ENCODE measurements around the gene IRF8.

Gene IRF8

DNA sequence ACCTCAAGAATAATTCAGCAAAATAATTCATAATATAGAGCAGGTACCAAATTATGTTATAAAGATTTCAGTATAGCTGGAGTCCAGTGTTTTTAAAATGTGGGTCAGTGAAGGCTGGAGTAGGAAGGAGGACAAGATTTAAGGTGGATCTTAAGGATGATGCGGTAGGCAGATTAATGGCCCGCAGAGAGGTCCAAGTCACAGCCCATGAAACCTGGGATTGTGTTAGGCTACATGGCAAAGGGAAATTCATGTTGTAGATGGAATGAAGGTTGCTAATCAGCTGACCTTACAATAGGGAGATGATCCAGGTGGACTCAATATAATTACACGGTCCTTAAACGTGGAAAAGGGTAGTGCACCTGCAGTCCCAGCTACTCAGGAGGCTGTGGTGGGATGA lies 6.2 kb upstream of the IRF8 start:
- no peak overlapping the region for H3K27ac ChIP-seq (ENCODE audit: low read length)

DNA sequence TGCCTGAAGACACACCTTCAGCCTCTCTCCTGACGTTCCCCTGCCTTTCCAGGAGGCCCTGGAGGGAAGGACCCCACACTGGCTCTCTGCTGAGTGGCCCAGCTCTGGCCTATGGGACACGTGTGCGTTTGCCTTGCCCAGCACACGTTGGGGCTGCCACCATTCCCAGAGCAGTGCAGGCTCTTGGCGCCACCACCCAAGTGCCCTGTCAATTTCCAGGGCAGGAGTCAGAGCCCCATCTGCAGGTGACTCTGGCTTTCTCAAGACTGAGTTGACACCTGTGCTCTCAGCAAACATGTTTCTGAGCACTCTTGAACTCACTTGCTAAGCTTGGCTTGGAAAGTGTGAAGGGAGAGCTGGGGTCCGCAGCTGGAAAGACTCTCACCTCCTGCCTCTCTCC lies 4.7 kb upstream of the IRF8 start:
- Histone ChIP-seq H3K36me3 (ENCODE audit: insufficient read depth, low read length) (no peaks in the 10 kb centered on the region), H3K4me2 (ENCODE audit: insufficient read depth, low read length) (no peak overlapping the region), H3K4me1 (ENCODE audit: insufficient read depth, low read length) (no peaks in the 10 kb centered on the region), H3K27me3 (ENCODE audit: insufficient read depth, low read length, poor library complexity) (peaks cover 18% of the 10 kb centered on the region), H3K9me3 (ENCODE audit: insufficient read depth, low read length, severe bottlenecking) (no peaks in the 10 kb centered on the region), H2AFZ (ENCODE audit: low read depth, low read length) (no peak overlapping the region), H3K27ac (ENCODE audit: low read length) (no peak overlapping the region), H3K79me2 (ENCODE audit: insufficient read depth, low read length) (no peaks in the 10 kb centered on the region), H4K20me1 (ENCODE audit: insufficient read depth, low read length) (no peaks in the 10 kb centered on the region), H3K4me3 (ENCODE audit: low read depth in 1 of 2, low read length in 2 of 2) (no peak overlapping the region), H3K9ac (ENCODE audit: low read depth, low read length) (no peak overlapping the region)
- ATAC-seq (ENCODE audit: insufficient read depth, low read depth): no peak
- no peak for TF ChIP-seq EZH2 (IDR thresholded peaks at IDR 0.05; ENCODE audit: borderline replicate concordance, low read depth, low read length, severe bottlenecking)
- TF ChIP-seq, protein P1, sequence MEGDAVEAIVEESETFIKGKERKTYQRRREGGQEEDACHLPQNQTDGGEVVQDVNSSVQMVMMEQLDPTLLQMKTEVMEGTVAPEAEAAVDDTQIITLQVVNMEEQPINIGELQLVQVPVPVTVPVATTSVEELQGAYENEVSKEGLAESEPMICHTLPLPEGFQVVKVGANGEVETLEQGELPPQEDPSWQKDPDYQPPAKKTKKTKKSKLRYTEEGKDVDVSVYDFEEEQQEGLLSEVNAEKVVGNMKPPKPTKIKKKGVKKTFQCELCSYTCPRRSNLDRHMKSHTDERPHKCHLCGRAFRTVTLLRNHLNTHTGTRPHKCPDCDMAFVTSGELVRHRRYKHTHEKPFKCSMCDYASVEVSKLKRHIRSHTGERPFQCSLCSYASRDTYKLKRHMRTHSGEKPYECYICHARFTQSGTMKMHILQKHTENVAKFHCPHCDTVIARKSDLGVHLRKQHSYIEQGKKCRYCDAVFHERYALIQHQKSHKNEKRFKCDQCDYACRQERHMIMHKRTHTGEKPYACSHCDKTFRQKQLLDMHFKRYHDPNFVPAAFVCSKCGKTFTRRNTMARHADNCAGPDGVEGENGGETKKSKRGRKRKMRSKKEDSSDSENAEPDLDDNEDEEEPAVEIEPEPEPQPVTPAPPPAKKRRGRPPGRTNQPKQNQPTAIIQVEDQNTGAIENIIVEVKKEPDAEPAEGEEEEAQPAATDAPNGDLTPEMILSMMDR (IDR thresholded peaks at IDR 0.05; ENCODE audit: borderline replicate concordance, extremely low read depth, low read length, poor library complexity, severe bottlenecking): no peak
- DNase-seq: no peak

More for the DNA sequence above, 6.2 kb upstream of the IRF8 start:
- Histone ChIP-seq H3K79me2 (ENCODE audit: insufficient read depth, low read length) (no peaks in the 10 kb centered on the region), H3K9ac (ENCODE audit: low read depth, low read length) (no peak overlapping the region), H3K4me2 (ENCODE audit: insufficient read depth, low read length) (no peak overlapping the region), H3K9me3 (ENCODE audit: insufficient read depth, low read length, severe bottlenecking) (no peaks in the 10 kb centered on the region), H3K36me3 (ENCODE audit: insufficient read depth, low read length) (no peaks in the 10 kb centered on the region), H3K27me3 (ENCODE audit: insufficient read depth, low read length, poor library complexity) (peaks cover 24% of the 10 kb centered on the region), H4K20me1 (ENCODE audit: insufficient read depth, low read length) (no peaks in the 10 kb centered on the region), H2AFZ (ENCODE audit: low read depth, low read length) (no peak overlapping the region), H3K4me3 (ENCODE audit: low read depth in 1 of 2, low read length in 2 of 2) (no peak overlapping the region), H3K4me1 (ENCODE audit: insufficient read depth, low read length) (no peaks in the 10 kb centered on the region)
- DNase-seq (no peak), ATAC-seq (ENCODE audit: insufficient read depth, low read depth) (no peak)
- TF ChIP-seq, protein P1 (IDR thresholded peaks at IDR 0.05; ENCODE audit: borderline replicate concordance, extremely low read depth, low read length, poor library complexity, severe bottlenecking): no peak

DNA sequence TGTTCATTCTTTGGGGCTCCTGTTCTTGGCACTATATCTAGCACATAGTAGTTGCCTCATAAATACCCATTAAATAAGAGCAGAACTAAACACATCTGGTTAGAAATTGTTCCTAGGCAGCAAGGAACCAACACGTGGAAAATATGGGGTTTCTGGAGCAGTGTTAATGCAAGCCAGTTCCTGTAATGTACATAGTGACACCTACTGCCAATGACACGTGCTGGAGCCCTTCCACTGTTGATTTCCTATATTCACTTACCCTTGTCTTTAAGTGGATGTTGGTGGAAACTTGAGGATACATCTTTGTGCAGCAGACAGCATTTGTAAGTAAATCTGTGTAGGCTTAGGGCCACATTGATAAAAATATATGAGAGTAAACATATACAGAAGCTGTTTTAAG lies 1.6 kb upstream of the IRF8 start:
- peaks cover under 1% of the 10 kb centered on the region; the same call in 1 of the 2 replicates for H3K4me1 ChIP-seq (ENCODE audit: insufficient read depth, low read length)
- no peaks in the 10 kb centered on the region for H3K79me2 ChIP-seq (ENCODE audit: insufficient read depth, low read length)
- H3K9ac ChIP-seq (ENCODE audit: low read depth, low read length): no peak overlapping the region
- TF ChIP-seq EZH2 (IDR thresholded peaks at IDR 0.05; ENCODE audit: borderline replicate concordance, low read depth, low read length, severe bottlenecking): no peak
- TF ChIP-seq, protein P1 (IDR thresholded peaks at IDR 0.05; ENCODE audit: borderline replicate concordance, extremely low read depth, low read length, poor library complexity, severe bottlenecking): no peak
- H3K36me3 ChIP-seq (ENCODE audit: insufficient read depth, low read length): no peaks in the 10 kb centered on the region
- DNase-seq: no peak
- no peaks in the 10 kb centered on the region for H3K9me3 ChIP-seq (ENCODE audit: insufficient read depth, low read length, severe bottlenecking)
- no peaks in the 10 kb centered on the region for H4K20me1 ChIP-seq (ENCODE audit: insufficient read depth, low read length)
- H3K27ac ChIP-seq (ENCODE audit: low read length): no peak overlapping the region
- H3K4me3 ChIP-seq (ENCODE audit: low read depth in 1 of 2, low read length in 2 of 2): no peak overlapping the region
- H2AFZ ChIP-seq (ENCODE audit: low read depth, low read length): no peak overlapping the region
- no peak for ATAC-seq (ENCODE audit: insufficient read depth, low read depth)
- no peak overlapping the region for H3K4me2 ChIP-seq (ENCODE audit: insufficient read depth, low read length)
- peaks cover 18% of the 10 kb centered on the region for H3K27me3 ChIP-seq (ENCODE audit: insufficient read depth, low read length, poor library complexity)

DNA sequence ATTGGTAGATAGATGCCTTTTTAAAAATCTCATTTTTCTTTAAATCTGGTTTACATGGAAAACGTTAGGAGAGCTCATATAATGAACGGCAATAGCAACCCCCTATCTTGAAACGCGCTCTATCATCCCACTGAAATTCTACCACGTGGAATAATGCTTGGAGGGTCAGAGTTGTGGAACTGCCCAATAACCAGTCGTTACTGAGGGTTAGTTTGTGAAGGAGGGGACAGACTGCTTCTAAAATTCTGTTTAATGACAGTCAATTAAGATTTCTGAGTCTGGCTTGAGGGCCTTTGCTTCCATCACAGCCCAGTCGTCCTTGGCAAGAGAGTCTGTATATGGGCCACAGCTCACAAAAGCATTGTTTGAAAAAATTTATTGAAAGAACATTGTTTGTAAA lies 482 bp downstream of the IRF8 start:
- Histone ChIP-seq H3K36me3 (ENCODE audit: insufficient read depth, low read length) (no peaks in the 10 kb centered on the region), H3K27me3 (ENCODE audit: insufficient read depth, low read length, poor library complexity) (peaks cover 20% of the 10 kb centered on the region), H3K4me3 (ENCODE audit: low read depth in 1 of 2, low read length in 2 of 2) (no peak overlapping the region), H3K79me2 (ENCODE audit: insufficient read depth, low read length) (no peaks in the 10 kb centered on the region), H3K4me1 (ENCODE audit: insufficient read depth, low read length) (peaks cover 7% of the 10 kb centered on the region; the same call in 1 of the 2 replicates), H3K27ac (ENCODE audit: low read length) (no peak overlapping the region), H2AFZ (ENCODE audit: low read depth, low read length) (no peak overlapping the region), H4K20me1 (ENCODE audit: insufficient read depth, low read length) (no peaks in the 10 kb centered on the region), H3K9ac (ENCODE audit: low read depth, low read length) (no peak overlapping the region), H3K4me2 (ENCODE audit: insufficient read depth, low read length) (no peak overlapping the region), H3K9me3 (ENCODE audit: insufficient read depth, low read length, severe bottlenecking) (no peaks in the 10 kb centered on the region)
- TF ChIP-seq, protein P1 (IDR thresholded peaks at IDR 0.05; ENCODE audit: borderline replicate concordance, extremely low read depth, low read length, poor library complexity, severe bottlenecking): no peak
- no peak for TF ChIP-seq EZH2 (IDR thresholded peaks at IDR 0.05; ENCODE audit: borderline replicate concordance, low read depth, low read length, severe bottlenecking)
- no peak for ATAC-seq (ENCODE audit: insufficient read depth, low read depth)
- no peak for DNase-seq
